H54 (cell line): ENCODE measurements around the gene CLEC19A.

ENCODE experiments used
- DNase-seq: peaks from one replicate; pipeline ENCODE4 v3.0.0; 2011; ENCODE audit warnings: low spot score, mixed read lengths; ENCODE audit not compliant: insufficient read length
- FAIRE-seq: peaks from 3 replicates; lab custom pipeline; 2011; peaks lifted over from hg19 to GRCh38; lab: Jason Lieb, UNC
- POLR2A ChIP-seq: IDR thresholded peaks from 2 replicates; pipeline ENCODE4 v1.6.1; 2011; ENCODE audit warnings: low read depth, mild to moderate bottlenecking, low read length

The CLEC19A gene

GRCh38 chr16:19285431-19285830 is at the start of gene CLEC19A:
TSS of gene CLEC19A (plus strand) at chr16:19285731. CDS start at chr16:19285852, 121 bp downstream.
- no peak for DNase-seq
- no peak for TF ChIP-seq POLR2A
- FAIRE-seq = no peak

GRCh38 chr16:19235886-19236285 is 49.6 kb upstream of the CLEC19A start:
- TF ChIP-seq POLR2A = no peak
- no peak for FAIRE-seq
- no peak for DNase-seq

DNA sequence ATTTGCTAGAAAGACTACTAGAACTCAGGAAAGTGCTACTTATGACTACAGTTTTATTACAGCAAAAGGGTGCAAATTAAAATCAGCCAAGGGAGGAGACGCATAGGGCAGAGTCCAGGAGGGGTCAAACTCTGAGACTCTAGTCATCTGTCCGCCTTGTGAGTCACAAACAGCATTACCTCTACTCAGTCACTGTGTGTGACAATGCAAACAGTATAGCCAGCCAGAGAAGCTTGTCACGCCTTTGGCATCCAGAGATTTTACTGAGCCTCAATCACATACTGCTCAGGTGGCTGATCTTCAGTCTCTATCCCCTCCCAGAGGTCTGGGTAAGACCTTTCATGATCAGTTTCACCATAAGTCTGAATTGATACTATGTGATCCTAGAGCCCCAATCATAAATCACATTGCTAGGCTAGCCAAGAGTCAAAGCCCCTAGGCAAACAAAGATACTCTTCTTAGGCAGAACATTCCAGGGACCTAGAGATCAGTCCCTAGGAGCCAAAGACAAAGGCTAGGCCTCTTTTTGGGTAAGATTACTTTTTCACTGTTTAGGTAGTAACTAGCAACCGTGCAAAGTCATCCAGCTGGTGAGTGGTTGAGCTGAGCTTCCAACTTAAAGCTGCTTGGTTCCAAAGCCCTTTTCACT is 48.8 kb upstream of the CLEC19A start:
- no peak for TF ChIP-seq POLR2A
- DNase-seq = no peak
- no peak for FAIRE-seq

- no peak for TF ChIP-seq POLR2A
- DNase-seq = no peak
- no peak for FAIRE-seq
Measured at GRCh38 chr16:19238406-19238805, 47.1 kb upstream of the CLEC19A start.

GRCh38 chr16:19239511-19240155 is 45.9 kb upstream of the CLEC19A start:
- no peak for FAIRE-seq
- DNase-seq = no peak
- no peak for TF ChIP-seq POLR2A

GRCh38 chr16:19240494-19240893 is 45.0 kb upstream of the CLEC19A start:
- TF ChIP-seq POLR2A = no peak
- FAIRE-seq (no peak), DNase-seq (no peak)

DNA sequence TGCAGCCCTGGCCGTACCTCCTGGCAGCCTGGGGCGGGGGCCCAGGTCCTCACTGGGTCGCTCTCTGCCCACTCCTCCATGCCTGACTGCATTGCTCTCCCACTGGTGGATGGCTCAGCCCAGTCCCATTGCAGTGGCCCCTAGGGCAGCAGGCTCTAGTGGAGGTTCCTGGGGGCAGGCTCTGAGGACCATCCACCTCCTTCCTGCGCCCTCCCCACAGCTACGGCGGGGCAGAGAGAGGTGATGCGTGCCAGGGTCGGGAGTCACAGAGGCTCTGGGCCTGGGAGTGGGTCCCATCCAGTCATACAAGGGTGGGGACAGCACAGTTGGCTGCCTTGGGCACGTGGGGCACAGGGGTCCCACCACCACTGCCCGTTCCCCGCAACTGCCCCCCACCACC is 44.0 kb upstream of the CLEC19A start:
- FAIRE-seq (no peak), DNase-seq (no peak)
- TF ChIP-seq POLR2A = no peak

DNA sequence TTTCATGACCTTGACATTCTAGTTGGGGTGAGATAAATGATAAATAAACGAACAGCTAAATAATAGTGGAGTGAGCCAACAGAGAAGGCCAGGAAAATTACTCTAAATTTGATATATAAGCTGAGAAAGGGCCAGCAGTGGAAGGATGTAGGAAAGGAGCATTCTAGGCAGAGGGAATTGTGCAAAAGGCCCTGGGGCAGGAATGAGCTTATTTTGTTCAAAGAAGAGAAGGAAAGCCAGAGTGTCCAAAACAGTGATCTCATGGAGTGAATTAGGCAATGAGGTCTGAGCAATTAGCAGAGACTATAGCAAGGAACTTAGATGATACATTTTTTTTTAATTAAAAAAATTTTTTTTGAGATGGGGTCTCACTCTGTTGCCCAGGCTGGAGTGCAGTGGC is 43.3 kb upstream of the CLEC19A start:
- DNase-seq (no peak), FAIRE-seq (no peak)
- no peak for TF ChIP-seq POLR2A

DNA sequence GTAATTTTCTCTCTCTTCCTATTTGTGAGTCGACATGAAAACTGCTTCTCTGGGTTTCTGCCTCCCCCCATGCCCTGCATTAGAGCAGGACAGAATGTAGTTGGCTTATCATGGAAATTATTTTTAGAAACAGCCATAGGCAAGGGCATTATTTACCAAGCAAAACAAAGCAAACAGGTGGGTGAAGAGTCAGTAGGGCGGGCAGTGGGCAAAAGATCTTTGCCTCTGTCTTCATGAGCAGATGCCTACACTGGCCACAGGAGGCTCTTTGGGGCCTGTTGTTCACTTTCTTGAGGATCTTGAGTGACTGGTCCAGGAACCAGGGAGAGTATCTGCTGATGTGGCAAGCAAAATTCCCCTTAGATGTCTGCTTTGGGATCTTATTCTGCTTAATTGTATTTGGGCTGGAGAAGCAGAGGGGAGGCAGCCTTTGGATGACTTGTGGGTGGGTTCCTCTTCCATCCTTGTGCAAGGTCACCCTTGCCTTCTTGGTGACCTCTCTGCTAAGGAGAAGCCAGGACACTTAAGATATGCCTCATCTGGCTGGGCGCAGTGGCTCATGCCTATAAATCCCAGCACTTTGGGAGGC is 42.5 kb upstream of the CLEC19A start:
- FAIRE-seq (no peak), DNase-seq (no peak)
- no peak for TF ChIP-seq POLR2A

DNA sequence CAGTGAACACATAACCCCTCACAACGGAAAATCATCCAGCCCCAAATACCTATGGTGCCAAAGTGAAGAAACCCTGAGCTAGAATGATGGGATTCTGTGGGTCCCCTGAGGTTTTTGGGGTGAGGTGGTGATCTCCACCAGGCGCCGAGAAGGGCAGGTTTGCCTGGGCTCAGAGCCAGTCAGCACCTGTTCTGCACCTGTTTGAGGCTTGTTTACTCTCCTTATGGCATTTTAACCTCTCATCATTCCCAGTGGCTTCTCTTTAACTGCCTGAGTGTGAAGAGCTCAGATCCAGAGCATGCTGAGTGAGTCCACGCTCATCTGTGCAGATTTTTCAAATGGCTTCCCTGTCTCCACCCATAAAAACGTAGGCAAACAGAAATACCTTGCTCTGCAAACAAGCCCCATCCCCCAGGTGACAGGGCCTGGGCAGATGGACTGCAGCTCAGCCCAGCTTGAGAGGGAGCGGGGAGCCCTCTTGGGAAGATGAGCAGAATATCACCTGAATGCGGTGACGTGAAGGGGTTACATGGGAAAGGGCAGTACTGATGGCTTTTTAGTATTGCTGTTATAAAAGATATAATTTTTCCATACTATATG is 40.1 kb upstream of the CLEC19A start:
- no peak for TF ChIP-seq POLR2A
- FAIRE-seq (no peak), DNase-seq (no peak)

DNA sequence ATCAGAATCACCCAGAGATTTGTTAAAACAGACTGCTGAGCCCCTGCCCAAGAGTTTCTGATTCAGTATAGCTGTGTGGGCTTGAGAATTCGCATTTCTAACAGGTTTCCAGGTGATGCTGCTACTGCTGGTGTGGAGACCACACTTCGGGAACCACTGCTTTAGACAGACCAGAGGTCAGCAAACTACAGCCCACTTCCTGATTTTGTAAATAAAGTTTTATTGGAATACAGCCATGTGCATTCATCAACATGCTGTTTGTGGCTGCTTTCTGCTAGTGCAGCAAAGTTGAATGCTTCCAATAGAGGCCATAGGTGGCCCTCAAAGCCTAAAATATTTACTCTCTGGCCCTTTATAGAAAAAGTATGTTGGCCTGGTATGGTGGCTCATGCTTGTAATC is 32.6 kb upstream of the CLEC19A start:
- no peak for FAIRE-seq
- no peak for DNase-seq
- TF ChIP-seq POLR2A = no peak

DNA sequence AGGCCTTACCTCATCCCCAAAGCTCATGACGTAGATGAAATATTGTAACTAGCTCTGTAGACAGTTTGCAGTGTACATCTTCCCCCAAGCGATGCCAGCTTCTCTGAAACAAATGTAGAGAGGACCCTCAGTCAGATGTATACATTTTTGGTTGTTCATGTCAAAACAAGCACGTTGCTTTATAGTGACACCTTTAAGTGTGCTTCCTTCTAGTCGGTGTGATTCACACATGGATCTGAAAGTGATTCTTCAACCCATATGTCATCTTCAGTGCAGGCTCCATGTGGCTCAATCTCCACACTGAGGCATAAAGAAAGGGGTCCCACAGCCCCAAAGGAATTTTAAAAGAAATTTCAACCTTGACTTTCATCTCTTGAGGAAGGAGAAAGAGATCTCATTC is 30.9 kb upstream of the CLEC19A start:
- no peak for DNase-seq
- no peak for TF ChIP-seq POLR2A
- FAIRE-seq = no peak

GRCh38 chr16:19264123-19264673 is 21.3 kb upstream of the CLEC19A start:
- FAIRE-seq (no peak), DNase-seq (no peak)
- no peak for TF ChIP-seq POLR2A

DNA sequence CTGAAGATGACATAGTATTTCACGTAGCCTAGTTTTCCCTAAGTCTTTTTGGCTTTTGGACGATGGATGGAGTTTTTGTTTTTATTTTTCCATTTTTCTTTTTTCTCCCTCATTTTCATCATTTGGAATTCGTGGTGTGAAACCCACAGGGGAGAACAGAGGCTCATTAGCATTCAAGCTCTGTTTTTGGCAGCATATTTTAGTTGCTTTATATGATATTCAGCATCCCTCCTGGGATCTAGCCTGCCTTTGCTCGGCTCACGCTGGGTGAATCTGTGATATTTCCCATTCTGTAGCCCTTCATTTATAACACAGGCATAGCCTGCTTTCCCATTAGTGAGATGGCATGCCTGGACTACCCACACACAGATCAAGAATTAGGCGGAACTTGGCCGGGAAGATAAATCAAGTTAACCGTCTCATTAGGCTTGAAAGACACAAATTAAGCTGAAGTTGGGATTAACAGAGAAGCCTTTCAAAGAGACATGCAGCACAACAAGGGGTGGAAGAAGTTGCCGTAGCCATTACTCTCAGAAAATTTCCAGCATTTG is 20.1 kb upstream of the CLEC19A start:
- TF ChIP-seq POLR2A = no peak
- DNase-seq (no peak), FAIRE-seq (no peak)
